ENCODE data around the gene RNLS. TPM values are rescaled to one million over a fixed set of nuclear protein-coding genes. Genes with fewer than 3 reads are reported as not detected.

The RNLS gene
- total RNA-seq, 1 experiment from 2014 or later = not detected

DNA sequence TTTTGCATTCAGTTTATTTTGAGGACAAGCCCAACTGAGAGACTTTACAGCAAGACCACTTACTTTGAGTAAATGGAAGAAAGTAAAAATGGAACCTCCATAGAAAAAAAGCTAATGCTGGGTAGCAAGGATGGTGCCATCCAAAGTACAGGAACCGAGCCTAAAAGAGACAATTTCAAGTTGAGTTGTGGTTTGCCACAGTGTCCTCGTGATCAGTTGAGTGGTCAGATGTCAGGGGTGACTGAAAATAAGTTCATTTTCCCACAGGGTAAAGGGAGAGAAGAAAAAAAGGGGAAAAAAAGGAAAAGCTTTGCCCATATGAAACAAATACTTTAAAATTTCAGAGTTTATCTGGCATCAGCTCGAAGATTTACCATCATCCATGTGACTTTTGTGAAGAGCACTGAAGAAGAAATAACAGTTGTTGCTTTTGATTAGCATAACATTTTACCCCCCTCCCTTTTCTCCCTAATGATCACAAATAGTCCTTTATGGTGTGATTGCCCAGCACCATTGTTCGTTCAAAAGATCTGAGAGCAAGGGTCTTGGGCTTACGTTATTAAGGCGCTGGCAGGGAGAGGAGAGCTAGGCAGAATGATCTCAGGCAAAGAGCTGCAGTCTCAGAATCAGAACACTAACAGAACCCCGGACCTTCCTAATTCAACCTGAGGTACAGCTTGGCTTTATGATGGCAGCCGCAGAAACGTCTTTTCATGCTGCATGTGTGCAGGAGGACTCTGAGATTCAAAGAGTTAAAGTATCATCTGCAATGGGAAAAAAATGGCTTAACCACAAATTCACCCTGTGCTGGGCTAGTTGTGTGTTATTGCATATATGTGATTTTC, 338.1 kb downstream of the RNLS start (continued):
- TF ChIP-seq JUND (IDR thresholded peaks at IDR 0.05) = no peak

DNA sequence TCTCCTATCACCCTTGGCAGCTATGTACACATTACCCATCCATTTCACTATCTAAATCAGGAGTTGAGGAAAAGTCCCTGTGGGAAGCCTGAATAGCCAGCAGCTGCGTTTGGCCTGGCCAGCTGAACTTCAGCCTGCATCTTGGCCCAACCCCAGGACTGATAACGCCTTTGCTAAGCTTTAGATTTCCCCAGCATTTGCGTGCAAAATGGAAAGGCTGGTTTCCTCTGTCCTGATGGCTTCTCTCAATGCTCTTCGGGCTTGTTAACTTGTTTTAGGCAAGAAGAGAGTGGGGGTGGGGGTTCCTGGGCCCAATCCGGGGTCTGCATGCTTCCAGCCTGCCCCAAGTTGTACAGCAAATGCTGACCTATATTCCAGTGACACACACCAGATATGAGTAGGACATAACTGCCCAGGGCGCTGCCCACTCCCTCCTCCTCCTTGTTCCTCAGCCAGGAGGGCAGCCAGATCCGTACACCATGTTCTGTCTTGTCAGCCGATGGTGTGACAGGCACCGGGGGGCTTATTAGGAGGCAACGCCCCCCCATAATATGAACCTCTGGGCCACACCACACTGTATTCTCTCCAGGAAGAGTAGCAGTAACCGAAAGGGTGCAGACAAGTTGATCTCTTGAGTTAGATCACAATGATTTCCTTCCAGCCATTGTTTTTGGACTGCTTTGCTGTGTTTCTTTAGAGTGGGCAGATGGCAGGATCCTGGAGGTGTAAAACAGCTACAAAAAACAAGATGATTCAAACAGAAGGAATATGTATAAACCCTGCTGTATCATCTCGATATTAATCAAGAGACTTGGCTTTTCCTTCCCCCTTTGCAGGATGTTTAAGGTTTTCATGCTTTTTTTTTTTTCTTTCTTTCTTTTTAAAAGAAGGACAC, 339.0 kb downstream of the RNLS start:
- ChIA-PET CTCF (no interaction called here), RAD21 (ENCODE audit: low non-redundant PET in 1 of 2, low total read pairs in 2 of 2, uncharacterized antibody in 2 of 2, unreplicated experiment in 2 of 2) (no interaction called here), POLR2A (no interaction called here)
- no peaks in the 10 kb centered on the region for H3K27me3 ChIP-seq (ENCODE audit: insufficient read depth, low read length)
- no peak overlapping the region for H3K4me2 ChIP-seq (ENCODE audit: low read length)
- no TSS peak for BruUV-seq (replicated peaks)
- ATAC-seq (no peak), DNase-seq (ENCODE audit: low read depth, low spot score) (no peak)
- H3K9ac ChIP-seq (ENCODE audit: low read length) = no peak overlapping the region
- no peaks in the 10 kb centered on the region for H3K36me3 ChIP-seq (ENCODE audit: control insufficient read depth in 1 of 2, insufficient read depth in 2 of 2, low read length in 2 of 2)
- TF ChIP-seq ZNF274 (IDR thresholded peaks at IDR 0.05; ENCODE audit: low read depth, low read length) = no peak
- no peak for TF ChIP-seq JUND (IDR thresholded peaks at IDR 0.05)
- TF ChIP-seq, protein P1, sequence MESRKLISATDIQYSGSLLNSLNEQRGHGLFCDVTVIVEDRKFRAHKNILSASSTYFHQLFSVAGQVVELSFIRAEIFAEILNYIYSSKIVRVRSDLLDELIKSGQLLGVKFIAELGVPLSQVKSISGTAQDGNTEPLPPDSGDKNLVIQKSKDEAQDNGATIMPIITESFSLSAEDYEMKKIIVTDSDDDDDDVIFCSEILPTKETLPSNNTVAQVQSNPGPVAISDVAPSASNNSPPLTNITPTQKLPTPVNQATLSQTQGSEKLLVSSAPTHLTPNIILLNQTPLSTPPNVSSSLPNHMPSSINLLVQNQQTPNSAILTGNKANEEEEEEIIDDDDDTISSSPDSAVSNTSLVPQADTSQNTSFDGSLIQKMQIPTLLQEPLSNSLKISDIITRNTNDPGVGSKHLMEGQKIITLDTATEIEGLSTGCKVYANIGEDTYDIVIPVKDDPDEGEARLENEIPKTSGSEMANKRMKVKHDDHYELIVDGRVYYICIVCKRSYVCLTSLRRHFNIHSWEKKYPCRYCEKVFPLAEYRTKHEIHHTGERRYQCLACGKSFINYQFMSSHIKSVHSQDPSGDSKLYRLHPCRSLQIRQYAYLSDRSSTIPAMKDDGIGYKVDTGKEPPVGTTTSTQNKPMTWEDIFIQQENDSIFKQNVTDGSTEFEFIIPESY (IDR thresholded peaks at IDR 0.05; ENCODE audit: extremely low read depth, insufficient replicate concordance, low read length) = no peak
- TF ChIP-seq CBX3 (IDR thresholded peaks at IDR 0.05; ENCODE audit: low read depth) = no peak
- no peak for TF ChIP-seq CEBPB (IDR thresholded peaks at IDR 0.05; ENCODE audit: low read depth)
- no peak for TF ChIP-seq MAX (IDR thresholded peaks at IDR 0.05)
- TF ChIP-seq SP1 (IDR thresholded peaks at IDR 0.05; ENCODE audit: low read depth) = no peak
- TF ChIP-seq FOSL1 (IDR thresholded peaks at IDR 0.05; ENCODE audit: low read depth) = no peak
- no peak for TF ChIP-seq EZH2phosphoT487 (IDR thresholded peaks at IDR 0.05; ENCODE audit: borderline replicate concordance)
- no peak for TF ChIP-seq REST (IDR thresholded peaks at IDR 0.05; ENCODE audit: low read depth)
- TF ChIP-seq TCF7L2 (IDR thresholded peaks at IDR 0.05; ENCODE audit: borderline replicate concordance, extremely low read depth, insufficient read depth, insufficient read length) = no peak
- no peak overlapping the region for H3K4me3 ChIP-seq (replicated peaks in 1 of 2; ENCODE audit: low read depth in 1 of 2, low read length in 2 of 2)
- intact Hi-C loops (cut with micrococcal nuclease) = no loop called here
- 0 out of 2 replicates have a peak, but pooled peaks cover 2% of the 10 kb centered on the region for H3K9me2 ChIP-seq (ENCODE audit: insufficient read depth)
- no peaks in the 10 kb centered on the region for H4K20me1 ChIP-seq (ENCODE audit: insufficient read depth)
- H3K4me1 ChIP-seq (ENCODE audit: control insufficient read depth in 1 of 2, insufficient read depth in 2 of 2, low read length in 2 of 2) = no peaks in the 10 kb centered on the region
- H3K9me3 ChIP-seq (ENCODE audit: control insufficient read depth in 1 of 2, insufficient read depth in 1 of 2, low read depth in 1 of 2, low read length in 2 of 2) = no peaks in the 10 kb centered on the region
- H3K79me2 ChIP-seq (ENCODE audit: insufficient read depth, low read length) = no peaks in the 10 kb centered on the region
- no peak overlapping the region for H3K27ac ChIP-seq (ENCODE audit: low read depth, low read length)
- H2AFZ ChIP-seq (ENCODE audit: low read depth, low read length, poor library complexity, severe bottlenecking) = no peak overlapping the region

All from HCT116 (cell line).